SU-DHL-6 (cell line): ENCODE results near the gene PPEF2.

ENCODE experiments used
- H2AFZ ChIP-seq: fragments of 200-600 bp; sonication (generic); 2 replicates; pipeline ENCODE4 v1.6.1; 2014; ENCODE audit warnings: low read depth, mild to moderate bottlenecking, moderate library complexity, mixed read lengths, antibody characterized with exemption, low read length; ENCODE audit not compliant: severe bottlenecking
- H3F3A ChIP-seq: fragments of 200-600 bp; shearing (Covaris generic); 2 replicates; pipeline ENCODE4 v1.6.0; 2016; ENCODE audit warnings: antibody characterized with exemption, mild to moderate bottlenecking; ENCODE audit not compliant: insufficient read depth
- H3K27ac ChIP-seq: fragments of 200-600 bp; sonication (generic); 2 replicates; pipeline ENCODE4 v1.5.1; 2016; ENCODE audit warnings: low read depth, mild to moderate bottlenecking, low read length, moderate library complexity, mixed read lengths
- H3K27me3 ChIP-seq: fragments of 200-600 bp; sonication (generic), shearing (Covaris generic); 2 replicates; pipeline ENCODE4 v1.6.0; 2014; ENCODE audit warnings: mild to moderate bottlenecking, low read length
- H3K36me3 ChIP-seq: fragments of 200-600 bp; sonication (generic); 2 replicates; pipeline ENCODE4 v1.6.1; 2014; ENCODE audit warnings: mild to moderate bottlenecking, low read length, mixed read lengths
- H3K4me2 ChIP-seq: fragments of 300-600, 200-600 bp; shearing (Covaris generic), sonication (generic); 2 replicates; pipeline ENCODE4 v1.6.0; 2014; ENCODE audit warnings: low read length, low read depth, mild to moderate bottlenecking; ENCODE audit not compliant: poor library complexity, severe bottlenecking
- H3K4me3 ChIP-seq: fragments of 200-600 bp; sonication (generic); 2 replicates; pipeline ENCODE4 v1.5.1; 2014; ENCODE audit warnings: antibody characterized with exemption, low read length, mild to moderate bottlenecking, mixed read lengths; ENCODE audit not compliant: insufficient read depth, poor library complexity, severe bottlenecking
- H3K79me2 ChIP-seq: fragments of 200-600 bp; sonication (generic); 2 replicates; pipeline ENCODE4 v1.6.1; 2014; ENCODE audit warnings: mild to moderate bottlenecking, low read length, moderate library complexity; ENCODE audit not compliant: insufficient read depth
- H3K9ac ChIP-seq: fragments of 200-600 bp; sonication (generic); 2 replicates; pipeline ENCODE4 v1.7.0; 2014; ENCODE audit warnings: mild to moderate bottlenecking, low read length
- H3K9me2 ChIP-seq: fragments of 200-600 bp; sonication (generic); replicated peaks from 2 replicates; pipeline ENCODE4 v1.6.1; 2014; ENCODE audit warnings: low read length; ENCODE audit not compliant: insufficient read depth
- H3K9me3 ChIP-seq: fragments of 200-600 bp; sonication (generic); 2 replicates; pipeline ENCODE4 v1.6.1; 2014; ENCODE audit warnings: low read length, mixed read lengths; ENCODE audit not compliant: insufficient read depth
- H4K20me1 ChIP-seq: fragments of 200-600 bp; sonication (generic); 2 replicates; pipeline ENCODE4 v1.6.1; 2014; ENCODE audit warnings: low read depth, mild to moderate bottlenecking, antibody characterized with exemption, low read length, moderate library complexity, mixed read lengths
- EZH2phosphoT487 ChIP-seq: fragments of 200-600 bp; sonication (generic), shearing (Covaris generic); conservative IDR thresholded peaks from 2 replicates; pipeline ENCODE4 v1.6.1; 2018; ENCODE audit warnings: mild to moderate bottlenecking, antibody characterized with exemption, low read length, moderate library complexity, mixed read lengths
- TF ChIP-seq, protein P1 (sequence below): fragments of 200-600 bp; sonication (generic); IDR thresholded peaks from one replicate; pipeline ENCODE4 v1.5.1; 2017; ENCODE audit warnings: antibody characterized with exemption, mild to moderate bottlenecking, low read length, moderate library complexity; ENCODE audit not compliant: insufficient read depth, poor library complexity, severe bottlenecking

Gene PPEF2

GRCh38 chr4:75845992-75846391, 56.3 kb downstream of the PPEF2 start:
- H3K27me3 ChIP-seq: no peaks in the 10 kb centered on the region
- H3K9ac ChIP-seq: no peak overlapping the region
- TF ChIP-seq, protein P1, sequence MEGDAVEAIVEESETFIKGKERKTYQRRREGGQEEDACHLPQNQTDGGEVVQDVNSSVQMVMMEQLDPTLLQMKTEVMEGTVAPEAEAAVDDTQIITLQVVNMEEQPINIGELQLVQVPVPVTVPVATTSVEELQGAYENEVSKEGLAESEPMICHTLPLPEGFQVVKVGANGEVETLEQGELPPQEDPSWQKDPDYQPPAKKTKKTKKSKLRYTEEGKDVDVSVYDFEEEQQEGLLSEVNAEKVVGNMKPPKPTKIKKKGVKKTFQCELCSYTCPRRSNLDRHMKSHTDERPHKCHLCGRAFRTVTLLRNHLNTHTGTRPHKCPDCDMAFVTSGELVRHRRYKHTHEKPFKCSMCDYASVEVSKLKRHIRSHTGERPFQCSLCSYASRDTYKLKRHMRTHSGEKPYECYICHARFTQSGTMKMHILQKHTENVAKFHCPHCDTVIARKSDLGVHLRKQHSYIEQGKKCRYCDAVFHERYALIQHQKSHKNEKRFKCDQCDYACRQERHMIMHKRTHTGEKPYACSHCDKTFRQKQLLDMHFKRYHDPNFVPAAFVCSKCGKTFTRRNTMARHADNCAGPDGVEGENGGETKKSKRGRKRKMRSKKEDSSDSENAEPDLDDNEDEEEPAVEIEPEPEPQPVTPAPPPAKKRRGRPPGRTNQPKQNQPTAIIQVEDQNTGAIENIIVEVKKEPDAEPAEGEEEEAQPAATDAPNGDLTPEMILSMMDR: no peak
- no peak for TF ChIP-seq EZH2phosphoT487
- H3K36me3 ChIP-seq: no peaks in the 10 kb centered on the region
- H3K27ac ChIP-seq: no peak overlapping the region
- H2AFZ ChIP-seq: no peak overlapping the region
- no peaks in the 10 kb centered on the region for H3K79me2 ChIP-seq
- no peak overlapping the region for H3K4me3 ChIP-seq
- H3K4me2 ChIP-seq: no peak overlapping the region
- H3F3A ChIP-seq: no peaks in the 10 kb centered on the region
- no peaks in the 10 kb centered on the region for H4K20me1 ChIP-seq
- H3K9me2 ChIP-seq: no peaks in the 10 kb centered on the region
- no peaks in the 10 kb centered on the region for H3K9me3 ChIP-seq

GRCh38 chr4:75844151-75844662, 58.0 kb downstream of the PPEF2 start:
- Histone ChIP-seq H3K9me3 (no peaks in the 10 kb centered on the region), H3K79me2 (no peaks in the 10 kb centered on the region), H3F3A (no peaks in the 10 kb centered on the region), H3K9me2 (no peaks in the 10 kb centered on the region), H2AFZ (no peak overlapping the region), H3K4me2 (no peak overlapping the region), H3K27ac (no peak overlapping the region), H3K27me3 (no peaks in the 10 kb centered on the region), H3K9ac (no peak overlapping the region), H3K36me3 (no peaks in the 10 kb centered on the region), H4K20me1 (no peaks in the 10 kb centered on the region), H3K4me3 (no peak overlapping the region)
- TF ChIP-seq, protein P1: no peak
- no peak for TF ChIP-seq EZH2phosphoT487

DNA sequence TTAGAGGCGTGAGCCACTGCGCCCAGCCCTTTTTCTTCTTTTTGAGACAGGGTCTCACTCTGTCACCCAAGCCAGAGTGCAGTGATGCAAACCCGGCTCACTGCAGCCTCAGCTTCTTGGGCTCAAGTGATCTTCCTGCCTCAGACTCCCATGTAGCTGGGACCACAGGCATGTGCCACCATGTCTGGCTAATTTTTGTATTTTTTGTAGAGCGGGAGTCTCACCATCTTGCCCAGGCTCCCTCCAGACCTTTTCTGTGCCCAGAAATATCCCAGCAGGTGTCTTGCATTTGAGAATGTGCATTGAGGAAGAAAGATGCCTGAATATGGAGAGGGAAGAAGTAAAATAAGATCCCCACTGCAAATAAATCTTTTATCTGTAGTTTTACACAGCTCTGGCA, 58.7 kb downstream of the PPEF2 start:
- no peaks in the 10 kb centered on the region for H4K20me1 ChIP-seq
- H3K4me3 ChIP-seq: no peak overlapping the region
- no peak overlapping the region for H3K4me2 ChIP-seq
- no peak for TF ChIP-seq EZH2phosphoT487
- TF ChIP-seq, protein P1: no peak
- H3F3A ChIP-seq: no peaks in the 10 kb centered on the region
- H3K27me3 ChIP-seq: no peaks in the 10 kb centered on the region
- H3K79me2 ChIP-seq: no peaks in the 10 kb centered on the region
- H3K9me3 ChIP-seq: no peaks in the 10 kb centered on the region
- H3K27ac ChIP-seq: no peak overlapping the region
- H3K9ac ChIP-seq: no peak overlapping the region
- H3K9me2 ChIP-seq: no peaks in the 10 kb centered on the region
- no peaks in the 10 kb centered on the region for H3K36me3 ChIP-seq
- no peak overlapping the region for H2AFZ ChIP-seq
